HG02981 (cell line): ENCODE data around the gene DNMT1.
"Not testable (repeated sequence)": the region's sequence is repeated elsewhere in the genome, so short reads cannot be mapped to it uniquely, and the experiment has no call there.

Source experiments
- ATAC-seq: cut with Tn5 transposase; IDR thresholded peaks from one replicate; pipeline ENCODE4 v1.9.1; 2021; ENCODE audit warnings: mild to moderate bottlenecking, moderate library complexity; ENCODE audit not compliant: unreplicated experiment

DNMT1 gene

DNA sequence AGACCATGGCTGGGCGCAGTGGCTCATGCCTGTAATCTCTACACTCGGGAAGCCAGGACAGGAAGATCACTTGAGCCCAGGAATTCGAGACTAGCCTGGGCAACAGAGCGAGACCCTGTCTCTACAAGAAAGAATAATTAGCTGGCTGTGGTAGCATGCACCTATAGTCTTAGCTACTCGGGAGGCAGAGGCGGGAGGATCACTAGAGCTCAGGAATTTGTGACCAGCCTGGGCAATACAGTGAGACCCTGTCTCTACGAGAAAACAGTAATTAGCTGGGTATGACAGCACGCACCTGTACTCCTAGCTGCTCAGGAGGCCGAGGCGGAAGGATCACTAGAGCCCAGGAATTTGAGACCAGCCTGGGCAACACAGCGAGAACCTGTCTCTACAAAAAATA is 7.4 kb downstream of the DNMT1 start:
- no peak for ATAC-seq

DNA sequence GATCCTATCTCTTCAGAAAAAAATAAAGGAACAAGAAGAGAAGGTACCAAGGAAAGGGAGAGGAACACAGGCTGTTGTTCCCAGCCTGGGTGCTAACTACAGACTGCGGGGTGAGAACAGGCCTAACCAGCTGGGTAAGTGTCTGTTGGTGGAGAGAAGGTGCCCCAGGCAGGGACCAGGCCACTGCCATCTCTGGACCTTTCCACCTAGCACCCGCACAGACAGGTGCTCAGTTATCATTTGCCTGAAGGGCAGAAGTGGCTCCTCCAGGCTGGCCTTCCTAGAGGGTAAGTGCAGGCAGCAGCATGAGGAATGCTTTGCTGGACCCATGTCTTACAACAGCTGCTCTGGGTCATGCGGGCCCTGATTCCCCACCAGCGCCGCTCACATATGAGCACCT is 10.1 kb downstream of the DNMT1 start:
- no peak for ATAC-seq

- ATAC-seq: no peak
Measured at GRCh38 chr19:10183926-10184325, 10.8 kb downstream of the DNMT1 start.

GRCh38 chr19:10182847-10183246 is 11.9 kb downstream of the DNMT1 start:
- no peak for ATAC-seq

GRCh38 chr19:10182076-10182475 is 12.7 kb downstream of the DNMT1 start:
- ATAC-seq: no peak

DNA sequence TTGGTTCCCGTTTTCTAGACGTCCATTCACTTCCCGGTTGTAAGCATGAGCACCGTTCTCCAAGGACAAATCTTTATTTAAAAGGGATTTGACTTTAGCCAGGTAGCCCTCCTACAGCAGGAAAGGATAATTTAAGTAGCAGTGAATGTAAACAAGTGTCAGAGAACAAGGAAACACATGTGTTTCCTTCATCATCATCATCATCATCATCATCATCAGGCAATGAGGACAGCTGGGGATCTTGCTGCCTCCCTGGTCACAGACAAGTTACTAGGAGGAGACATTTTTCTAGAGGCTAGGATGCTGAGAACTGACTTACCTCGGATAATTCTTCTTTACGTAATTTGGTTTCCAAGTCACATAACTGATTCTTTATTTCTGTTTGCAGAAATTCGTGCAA is 14.3 kb downstream of the DNMT1 start:
- ATAC-seq: no peak

DNA sequence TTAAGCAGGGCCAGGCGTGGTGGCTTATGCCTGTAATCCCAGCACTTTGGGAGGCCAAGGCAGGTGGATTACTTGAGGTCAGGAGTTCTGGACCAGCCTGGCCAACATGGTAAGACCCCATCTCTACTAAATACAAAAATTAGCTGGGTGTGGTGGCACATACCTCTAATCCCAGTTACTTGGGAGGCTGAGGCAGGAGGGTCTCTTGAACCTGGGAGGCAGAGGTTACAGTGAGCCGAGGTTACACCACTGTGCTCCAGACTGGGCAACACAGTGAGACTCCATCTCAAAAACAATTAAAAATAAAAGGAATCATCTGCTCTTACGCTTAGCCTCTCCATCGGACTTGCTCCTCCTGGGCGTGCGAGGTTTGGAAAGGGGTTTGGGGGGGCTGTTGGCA is 14.7 kb downstream of the DNMT1 start:
- not testable (repeated sequence) for ATAC-seq

DNA sequence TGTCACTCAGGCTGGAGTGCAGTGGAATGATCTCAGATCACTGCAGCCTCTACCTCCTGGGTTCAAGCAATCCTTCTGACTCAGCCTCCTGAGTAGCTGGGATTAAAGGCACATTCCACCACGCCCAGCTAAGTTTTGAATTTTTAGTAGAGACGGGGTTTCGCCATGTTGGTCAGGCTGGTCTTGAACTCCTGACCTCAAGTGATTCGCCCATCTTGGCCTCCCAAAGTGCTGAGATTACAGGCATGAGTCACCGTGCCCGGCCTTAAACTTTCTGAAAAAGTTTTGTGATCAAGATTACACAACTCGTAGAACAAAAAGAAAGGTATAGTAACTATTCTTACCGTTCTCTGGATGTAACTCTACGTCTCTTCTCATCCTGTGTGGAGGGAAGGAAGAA is 21.2 kb downstream of the DNMT1 start:
- no peak for ATAC-seq

DNA sequence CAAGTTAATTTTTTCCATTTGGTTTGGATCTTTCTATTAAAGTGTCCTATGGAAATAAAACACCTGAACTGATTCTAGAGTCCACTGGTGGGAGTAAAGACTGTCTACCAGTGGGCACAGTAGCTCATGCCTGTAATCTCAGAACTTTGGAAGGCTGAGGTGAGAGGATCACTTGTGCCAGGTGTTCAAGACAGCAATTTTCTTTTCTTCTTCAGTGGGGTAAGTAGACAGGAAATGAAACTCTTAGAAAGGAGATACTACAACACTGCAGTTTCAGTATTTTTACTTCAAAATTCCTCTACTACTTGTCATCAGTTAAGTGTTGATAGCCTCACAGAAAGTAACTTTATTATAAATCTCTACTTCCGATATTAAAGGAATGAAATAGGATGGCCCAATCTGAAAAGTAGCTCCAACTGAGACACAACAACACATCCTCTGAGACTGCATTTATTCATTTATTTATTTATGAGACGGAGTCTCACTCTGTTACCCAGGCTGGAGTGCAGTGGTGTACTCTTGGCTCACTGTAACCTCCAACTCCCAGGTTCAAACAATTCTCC is 26.3 kb downstream of the DNMT1 start:
- ATAC-seq: no peak

DNA sequence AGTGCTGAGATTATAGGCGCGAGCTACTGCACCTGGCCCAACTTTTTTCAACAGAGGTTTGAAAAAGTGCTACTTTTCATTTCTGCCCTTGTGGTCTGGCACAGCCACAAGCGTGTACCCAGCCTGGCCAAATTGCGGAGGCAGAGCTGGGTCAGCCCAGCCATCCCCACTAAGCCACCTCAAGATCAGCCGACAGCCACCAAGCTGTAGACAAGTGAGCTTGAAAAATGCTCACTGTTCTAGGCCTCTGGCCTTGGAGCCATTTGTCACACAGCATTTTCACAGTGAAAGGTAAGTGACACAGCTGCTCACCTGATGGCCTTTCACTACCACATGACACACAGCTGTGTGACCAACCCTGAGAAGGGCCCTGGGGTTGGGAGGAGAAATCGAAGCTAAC is 27.3 kb downstream of the DNMT1 start:
- ATAC-seq: no peak

DNA sequence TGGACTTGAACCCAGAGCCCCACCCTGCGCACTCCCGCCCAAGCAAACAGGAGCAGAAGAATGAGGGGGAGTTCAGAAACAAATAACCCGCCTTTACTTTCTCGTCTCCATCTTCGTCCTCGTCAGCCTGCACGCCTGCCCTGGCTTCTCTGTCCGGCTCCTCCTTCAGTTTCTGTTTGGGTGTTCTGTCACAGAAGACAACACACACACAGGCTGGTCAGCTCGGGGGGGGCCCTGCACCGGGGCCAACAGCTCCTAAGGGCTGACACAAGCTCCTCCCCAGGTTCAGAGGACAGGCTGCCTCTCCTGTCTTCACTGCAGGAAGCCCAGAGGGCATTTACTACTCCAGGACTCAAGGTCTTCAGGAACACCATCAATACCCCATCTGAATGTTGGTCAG is 28.3 kb downstream of the DNMT1 start:
- not testable (repeated sequence) for ATAC-seq

DNA sequence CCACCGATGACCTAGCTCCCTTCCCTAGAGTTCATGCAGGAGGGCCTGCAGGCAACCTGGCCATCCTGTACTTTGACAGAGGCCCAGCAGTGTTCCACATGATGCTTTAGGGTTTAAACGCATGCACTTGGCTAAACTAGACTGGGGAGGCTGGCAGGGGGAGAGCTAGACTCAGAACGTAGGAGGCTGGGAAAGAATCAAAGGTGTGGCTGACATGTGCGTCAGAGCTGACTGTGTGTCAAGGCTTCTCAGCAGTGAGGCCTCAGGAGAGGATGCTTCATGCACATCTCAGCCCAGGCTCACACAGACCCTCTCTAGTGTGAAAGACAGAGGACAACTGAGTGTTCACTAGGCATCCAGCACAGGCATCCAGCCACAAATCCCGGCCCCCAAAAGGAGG is 28.7 kb downstream of the DNMT1 start:
- no peak for ATAC-seq

- ATAC-seq: no peak
Measured at GRCh38 chr19:10163536-10163935, 31.2 kb downstream of the DNMT1 start.

DNA sequence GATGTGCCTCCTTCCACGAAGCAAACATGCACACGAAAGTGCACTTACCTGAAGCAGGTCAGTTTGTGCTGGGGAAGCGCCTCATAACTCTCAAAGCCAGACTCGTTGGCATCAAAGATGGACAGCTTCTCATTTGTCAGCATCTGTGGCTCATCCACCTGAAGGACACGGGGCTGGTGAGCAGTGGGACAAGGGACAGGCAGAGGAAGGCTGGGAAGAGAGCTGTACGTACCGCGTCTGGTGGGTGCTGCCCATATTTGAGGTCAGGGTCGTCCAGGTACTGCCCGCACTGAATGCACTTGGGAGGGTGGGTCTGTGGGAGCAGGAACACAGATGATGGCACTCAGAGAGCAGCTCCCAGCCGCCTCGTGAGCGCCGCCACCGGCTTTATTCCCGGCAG is 35.1 kb downstream of the DNMT1 start:
- ATAC-seq: no peak

- ATAC-seq: no peak
Measured at GRCh38 chr19:10158485-10158884, 36.3 kb downstream of the DNMT1 start.

GRCh38 chr19:10158071-10158470 is 36.7 kb downstream of the DNMT1 start:
- no peak for ATAC-seq

GRCh38 chr19:10155839-10156238 is 38.9 kb downstream of the DNMT1 start:
- ATAC-seq: no peak

GRCh38 chr19:10152100-10152499 is 42.7 kb downstream of the DNMT1 start:
- no peak for ATAC-seq

- no peak for ATAC-seq
Measured at GRCh38 chr19:10151521-10151920, 43.2 kb downstream of the DNMT1 start.

- no peak for ATAC-seq
Measured at GRCh38 chr19:10149427-10149826, 45.3 kb downstream of the DNMT1 start.

DNA sequence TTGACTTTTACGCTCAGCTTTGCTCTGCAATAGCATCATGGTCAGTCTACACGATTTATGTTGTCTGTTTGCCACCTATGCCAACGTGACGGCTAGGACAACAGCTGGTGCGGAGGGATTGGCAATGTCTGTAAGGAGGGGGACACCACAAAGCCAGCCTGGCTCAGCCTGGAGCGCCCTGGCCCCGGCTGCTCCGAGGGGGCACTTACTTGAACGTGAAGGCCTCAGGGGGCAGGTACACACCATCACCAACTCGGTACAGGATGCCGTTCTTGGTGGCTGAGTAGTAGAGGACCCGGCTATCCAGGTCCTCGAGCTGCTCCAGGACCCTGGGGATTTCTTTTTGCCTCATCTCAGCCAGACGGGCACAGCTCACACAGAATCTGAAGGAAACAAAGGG is 48.6 kb downstream of the DNMT1 start:
- no peak for ATAC-seq

GRCh38 chr19:10145031-10145430 is 49.7 kb downstream of the DNMT1 start:
- ATAC-seq: no peak

GRCh38 chr19:10144361-10144760 is 50.4 kb downstream of the DNMT1 start:
- ATAC-seq: no peak

DNA sequence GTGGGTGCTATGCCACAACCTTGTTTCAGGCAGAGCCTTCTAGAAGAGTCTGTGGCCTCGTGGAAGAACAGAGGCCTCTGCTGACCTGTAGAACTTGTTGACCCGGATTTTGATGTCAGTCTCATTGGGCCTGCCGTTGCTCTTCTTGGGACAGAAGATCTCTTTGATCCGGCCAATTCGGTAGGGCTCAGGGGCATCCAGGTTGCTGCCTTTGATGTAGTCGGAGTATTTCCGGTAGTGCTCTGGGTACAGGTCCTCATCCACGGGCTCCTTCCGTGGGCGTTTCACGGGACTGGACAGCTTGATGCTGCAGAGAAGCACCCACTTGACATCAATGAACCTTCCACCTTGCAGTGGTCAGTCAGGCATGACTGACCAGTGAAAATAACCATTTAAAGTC is 51.1 kb downstream of the DNMT1 start:
- ATAC-seq: no peak
